IMR-90 (cell line): Measurements from ENCODE around the gene SELENOT. TPM values are rescaled to one million over a fixed set of nuclear protein-coding genes. Genes with fewer than 3 reads are reported as not detected.

Source experiments
- ATAC-seq: fragments of 200-7000 bp; cut with Tn5 transposase; 2 replicates; pipeline ENCODE4 v1.9.1; 2020; ENCODE audit warnings: low read depth, mild to moderate bottlenecking, moderate library complexity
- BruUV-seq: library from RNA; stranded (reverse); fragments of 400-500 nt; replicated peaks from 2 replicates; lab custom pipeline; 2021; lab: Mats Ljungman, UMichigan
- CTCF ChIA-PET: fragments of 300-600 bp; formaldehyde crosslinking; extraction: SDS; loops from one replicate; lab custom pipeline; 2021; ENCODE audit warnings: antibody characterized with exemption; lab: Yijun Ruan, JAX
- POLR2A ChIA-PET: fragments of 300-600 bp; sonication (Branson Sonifier 250); formaldehyde crosslinking; loops from one replicate; lab custom pipeline; 2022; ENCODE audit warnings: antibody characterized with exemption; ENCODE audit not compliant: unreplicated experiment; lab: Charles Lee
- DNase-seq: peaks from one replicate; pipeline ENCODE4 v3.0.0; 2013
- H2AFZ ChIP-seq: replicated peaks from 2 replicates; pipeline ENCODE3; 2013; ENCODE audit warnings: low read length, mild to moderate bottlenecking; ENCODE audit not compliant: poor library complexity
- H2AK5ac ChIP-seq: 2 replicates; pipeline ENCODE4 v1.6.1; 2013; ENCODE audit warnings: low read depth, low read length, inconsistent platforms
- H2AK9ac ChIP-seq: replicated peaks from 2 replicates; pipeline ENCODE3; 2013; ENCODE audit warnings: mild to moderate bottlenecking, low read depth, low read length, moderate library complexity; ENCODE audit not compliant: poor library complexity
- H2BK120ac ChIP-seq: 2 replicates; pipeline ENCODE4 v1.6.1; 2013; ENCODE audit warnings: low read depth, low read length, inconsistent platforms
- H2BK15ac ChIP-seq: 3 replicates; pipeline ENCODE4 v1.6.1; 2013; ENCODE audit warnings: low read depth, low read length, inconsistent platforms
- H2BK20ac ChIP-seq: 2 replicates; pipeline ENCODE4 v1.6.1; 2013; ENCODE audit warnings: low read depth, mild to moderate bottlenecking, inconsistent platforms, low read length, moderate library complexity
- H2BK5ac ChIP-seq: 2 replicates; pipeline ENCODE4 v1.6.1; 2013; ENCODE audit warnings: mild to moderate bottlenecking, low read depth, low read length, inconsistent platforms; ENCODE audit not compliant: poor library complexity, severe bottlenecking
- H3K14ac ChIP-seq: replicated peaks from 2 replicates; pipeline ENCODE4 v1.6.1; 2013; ENCODE audit warnings: low read depth, low read length, inconsistent platforms
- H3K18ac ChIP-seq: 2 replicates; pipeline ENCODE4 v1.6.1; 2013; ENCODE audit warnings: low read depth, low read length, control low read depth
- H3K23ac ChIP-seq: 2 replicates; pipeline ENCODE4 v1.6.1; 2013; ENCODE audit warnings: low read depth, low read length, inconsistent platforms
- H3K27ac ChIP-seq: 2 replicates; pipeline ENCODE4 v1.5.1; 2013; ENCODE audit warnings: mild to moderate bottlenecking, control low read depth, low read length; ENCODE audit not compliant: insufficient read depth
- H3K27me3 ChIP-seq: 2 replicates; pipeline ENCODE4 v1.6.1; 2013; ENCODE audit warnings: low read length; ENCODE audit not compliant: control insufficient read depth, insufficient read depth
- H3K36me3 ChIP-seq: 2 replicates; pipeline ENCODE4 v1.6.1; 2013; ENCODE audit warnings: low read length, mixed read lengths; ENCODE audit not compliant: control insufficient read depth, insufficient read depth
- H3K4ac ChIP-seq: 2 replicates; pipeline ENCODE4 v1.6.1; 2013; ENCODE audit warnings: low read depth, low read length, inconsistent platforms
- H3K4me1 ChIP-seq: 2 replicates; pipeline ENCODE4 v1.6.1; 2013; ENCODE audit warnings: low read length, mixed read lengths; ENCODE audit not compliant: control insufficient read depth, insufficient read depth
- H3K4me2 ChIP-seq: 2 replicates; pipeline ENCODE4 v1.6.1; 2013; ENCODE audit warnings: low read depth, mild to moderate bottlenecking, control low read depth, low read length, moderate library complexity
- H3K4me3 ChIP-seq: 2 replicates; pipeline ENCODE4 v1.5.1; 2013; ENCODE audit warnings: low read depth, mild to moderate bottlenecking, control low read depth, low read length, moderate library complexity; ENCODE audit not compliant: insufficient read depth
- H3K56ac ChIP-seq: 2 replicates; pipeline ENCODE4 v1.6.1; 2013; ENCODE audit warnings: low read length, inconsistent platforms; ENCODE audit not compliant: insufficient read depth; ENCODE audit errors: extremely low read depth
- H3K79me1 ChIP-seq, 2 experiments: 2 replicates each; pipeline ENCODE4 v1.6.1; 2013; ENCODE audit warnings: low read length in 2 of 2, inconsistent platforms in 1 of 2, low read depth in 1 of 2
- H3K9ac ChIP-seq: 2 replicates; pipeline ENCODE4 v1.6.1; 2013; ENCODE audit warnings: low read depth, low read length, control low read depth
- H3K9me1 ChIP-seq: 2 replicates; pipeline ENCODE4 v1.6.1; 2013; ENCODE audit warnings: low read length, inconsistent platforms; ENCODE audit not compliant: insufficient read depth
- H3K9me3 ChIP-seq: 2 replicates; pipeline ENCODE4 v1.6.1; 2013; ENCODE audit warnings: low read length; ENCODE audit not compliant: control insufficient read depth, insufficient read depth
- H4K20me1 ChIP-seq: 2 replicates; pipeline ENCODE4 v1.6.1; 2013; ENCODE audit warnings: low read length, inconsistent platforms; ENCODE audit not compliant: insufficient read depth
- H4K5ac ChIP-seq: 2 replicates; pipeline ENCODE4 v1.6.1; 2013; ENCODE audit warnings: mild to moderate bottlenecking, low read depth, low read length, control low read depth
- H4K8ac ChIP-seq, 2 experiments: 2 replicates each; pipeline ENCODE4 v1.6.1; 2013; ENCODE audit warnings: low read depth in 2 of 2, low read length in 2 of 2, control low read depth in 1 of 2, inconsistent platforms in 1 of 2
- H4K91ac ChIP-seq: 2 replicates; pipeline ENCODE4 v1.6.1; 2013; ENCODE audit warnings: low read depth, low read length, inconsistent platforms; ENCODE audit not compliant: insufficient read depth
- CEBPB ChIP-seq: IDR thresholded peaks from 2 replicates; pipeline ENCODE4 v1.6.1; 2012; ENCODE audit warnings: low read depth, low read length, improper control_type of control experiment
- CHD1 ChIP-seq: IDR thresholded peaks from 2 replicates; pipeline ENCODE4 v1.6.1; 2012; ENCODE audit warnings: low read depth, low read length, improper control_type of control experiment
- FOS ChIP-seq: fragments of 150-350 bp; IDR thresholded peaks from 2 replicates; pipeline ENCODE4 v1.6.1; 2016; ENCODE audit warnings: low read depth, low read length
- MAZ ChIP-seq: IDR thresholded peaks from 2 replicates; pipeline ENCODE4 v1.6.1; 2012; ENCODE audit warnings: low read depth, mild to moderate bottlenecking, low read length, improper control_type of control experiment, moderate library complexity, borderline replicate concordance
- MXI1 ChIP-seq: IDR thresholded peaks from 2 replicates; pipeline ENCODE4 v1.6.1; 2012; ENCODE audit warnings: low read depth, mild to moderate bottlenecking, low read length, moderate library complexity, borderline replicate concordance
- NFE2L2 ChIP-seq: fragments of 150-350 bp; IDR thresholded peaks from 2 replicates; pipeline ENCODE4 v1.6.1; 2016; ENCODE audit warnings: low read depth, mild to moderate bottlenecking, low read length
- POLR2A ChIP-seq: IDR thresholded peaks from 2 replicates; pipeline ENCODE4 v1.6.1; 2012; ENCODE audit warnings: mild to moderate bottlenecking, low read depth, low read length
- RCOR1 ChIP-seq: IDR thresholded peaks from 2 replicates; pipeline ENCODE4 v1.6.1; 2012; ENCODE audit warnings: mild to moderate bottlenecking, low read length, improper control_type of control experiment; ENCODE audit not compliant: insufficient replicate concordance
- RFX5 ChIP-seq: IDR thresholded peaks from 2 replicates; pipeline ENCODE4 v1.8.0; 2012; ENCODE audit warnings: low read depth, mild to moderate bottlenecking, low read length, moderate library complexity
- SMC3 ChIP-seq: fragments of 150-350 bp; IDR thresholded peaks from 2 replicates; pipeline ENCODE4 v1.6.1; 2016; ENCODE audit warnings: low read depth, mild to moderate bottlenecking, antibody characterized with exemption, low read length, moderate library complexity
- WGBS, 2 experiments: methylation state at CpG; one replicate each; pipeline versions ENCODE4 v1.1.5 to v1.1.7; 2013; ENCODE audit warnings: missing lambda C conversion rate in 2 of 2; ENCODE audit not compliant: insufficient read length in 1 of 2; ENCODE audit errors: extremely low coverage in 2 of 2; 5-methylcytosine and 5-hydroxymethylcytosine counted together
- dilution Hi-C: fragments of 300-500 bp; cut with HindIII; formaldehyde crosslinking; loops from one replicate; pipeline ENCODE4 v1.14.3; 2018; ENCODE audit warnings: low sequenced_read_pairs; ENCODE audit not compliant: unreplicated experiment
- in situ Hi-C: fragments of 300-500 bp; cut with MboI; formaldehyde crosslinking; loops from 3 replicates; pipeline ENCODE4 v1.14.3; 2019; ENCODE audit warnings: low sequenced_read_pairs, inconsistent platforms, mixed read lengths
- intact Hi-C: fragments of 100-400 bp; cut with micrococcal nuclease; formaldehyde crosslinking; loops from 2 replicates; pipeline ENCODE4 v1.10.0; 2022
- polyA plus RNA-seq, 3 experiments: library from polyadenylated mRNA; depleted of rRNA; stranded (reverse); fragments of >200 nt; gene quantifications; 2 replicates each; pipeline ENCODE4 v1.2.3, GENCODE V29; 2012; ENCODE audit warnings: low replicate concordance in 1 of 3
- total RNA-seq: library from RNA; depleted of rRNA; stranded (reverse); fragments of >200 nt; gene quantifications from 2 replicates; pipeline ENCODE4 v1.2.3, GENCODE V29; 2012
- TF ChIP-seq, protein P1 (sequence below): fragments of 150-350 bp; IDR thresholded peaks from 2 replicates; pipeline ENCODE4 v1.6.1; 2016; ENCODE audit warnings: low read depth, mild to moderate bottlenecking, low read length, moderate library complexity, borderline replicate concordance
- TF ChIP-seq, protein P2 (sequence below): conservative IDR thresholded peaks from 2 replicates; pipeline ENCODE4 v1.5.1; 2012; ENCODE audit warnings: mild to moderate bottlenecking, low read depth, low read length, improper control_type of control experiment

The SELENOT gene
- total and polyA plus RNA-seq, 2 of the 4 experiments (the other 2 are of a cell fraction): 365 to 415 TPM

DNA sequence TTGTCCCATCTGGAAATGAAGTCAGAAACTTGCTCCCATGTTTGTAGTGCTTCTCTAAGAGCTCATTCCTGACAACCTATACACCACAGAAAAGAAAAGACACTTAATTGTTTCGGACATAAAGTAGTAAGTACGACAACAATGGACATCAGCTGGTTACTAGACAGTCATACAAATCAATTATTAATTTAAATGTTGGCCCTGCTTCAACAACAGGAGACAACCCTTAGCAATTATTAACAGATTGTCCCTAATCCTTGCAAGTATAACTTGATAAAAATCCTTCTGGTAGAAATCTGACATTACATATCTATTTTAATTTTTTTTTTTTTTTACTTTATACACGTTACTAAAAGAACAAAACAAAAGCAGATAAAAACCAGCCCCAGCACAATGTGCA is 70.8 kb downstream of the SELENOT start:
- Histone ChIP-seq H3K36me3 (no peaks in the 10 kb centered on the region), H4K8ac (no peak overlapping the region), H2BK5ac (no peak overlapping the region), H2AK9ac (no peak overlapping the region), H3K9me3 (peaks cover 5% of the 10 kb centered on the region; the same call in 1 of the 2 replicates), H4K20me1 (no peaks in the 10 kb centered on the region), H3K27me3 (peaks cover 2% of the 10 kb centered on the region; the same call in 1 of the 2 replicates), H3K27ac (no peak overlapping the region), H3K18ac (no peak overlapping the region), H3K9me1 (no peaks in the 10 kb centered on the region), H2BK15ac (no peak overlapping the region), H3K9ac (no peak overlapping the region), H2BK120ac (no peak overlapping the region), H3K23ac (no peak overlapping the region), H2AFZ (no peak overlapping the region), H3K4me1 (no peaks in the 10 kb centered on the region), H2AK5ac (no peak overlapping the region), H3K56ac (no peak overlapping the region), H3K4ac (no peak overlapping the region), H3K14ac (no peak overlapping the region), H4K91ac (no peak overlapping the region), H3K79me1 (no peaks in the 10 kb centered on the region), H4K5ac (no peak overlapping the region), H3K4me2 (no peak overlapping the region), H3K4me3 (no peak overlapping the region), H2BK20ac (no peak overlapping the region)
- ChIA-PET CTCF (interaction anchor here (0.5 kb wide), 1 partner anchor 15 kb away, joined by 6 read pairs; no protein-coding TSS in a partner anchor), POLR2A (no interaction called here)
- no peak for DNase-seq
- intact Hi-C loops (no loop called here), dilution Hi-C loops (no loop called here), in situ Hi-C loops (no loop called here)
- BruUV-seq: no TSS peak
- no peak for TF ChIP-seq RCOR1
- TF ChIP-seq FOS: no peak
- TF ChIP-seq NFE2L2: no peak
- TF ChIP-seq, protein P1, sequence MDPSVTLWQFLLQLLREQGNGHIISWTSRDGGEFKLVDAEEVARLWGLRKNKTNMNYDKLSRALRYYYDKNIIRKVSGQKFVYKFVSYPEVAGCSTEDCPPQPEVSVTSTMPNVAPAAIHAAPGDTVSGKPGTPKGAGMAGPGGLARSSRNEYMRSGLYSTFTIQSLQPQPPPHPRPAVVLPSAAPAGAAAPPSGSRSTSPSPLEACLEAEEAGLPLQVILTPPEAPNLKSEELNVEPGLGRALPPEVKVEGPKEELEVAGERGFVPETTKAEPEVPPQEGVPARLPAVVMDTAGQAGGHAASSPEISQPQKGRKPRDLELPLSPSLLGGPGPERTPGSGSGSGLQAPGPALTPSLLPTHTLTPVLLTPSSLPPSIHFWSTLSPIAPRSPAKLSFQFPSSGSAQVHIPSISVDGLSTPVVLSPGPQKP: no peak
- TF ChIP-seq RFX5: no peak
- no peak for TF ChIP-seq MXI1
- TF ChIP-seq MAZ: no peak
- TF ChIP-seq, protein P2, sequence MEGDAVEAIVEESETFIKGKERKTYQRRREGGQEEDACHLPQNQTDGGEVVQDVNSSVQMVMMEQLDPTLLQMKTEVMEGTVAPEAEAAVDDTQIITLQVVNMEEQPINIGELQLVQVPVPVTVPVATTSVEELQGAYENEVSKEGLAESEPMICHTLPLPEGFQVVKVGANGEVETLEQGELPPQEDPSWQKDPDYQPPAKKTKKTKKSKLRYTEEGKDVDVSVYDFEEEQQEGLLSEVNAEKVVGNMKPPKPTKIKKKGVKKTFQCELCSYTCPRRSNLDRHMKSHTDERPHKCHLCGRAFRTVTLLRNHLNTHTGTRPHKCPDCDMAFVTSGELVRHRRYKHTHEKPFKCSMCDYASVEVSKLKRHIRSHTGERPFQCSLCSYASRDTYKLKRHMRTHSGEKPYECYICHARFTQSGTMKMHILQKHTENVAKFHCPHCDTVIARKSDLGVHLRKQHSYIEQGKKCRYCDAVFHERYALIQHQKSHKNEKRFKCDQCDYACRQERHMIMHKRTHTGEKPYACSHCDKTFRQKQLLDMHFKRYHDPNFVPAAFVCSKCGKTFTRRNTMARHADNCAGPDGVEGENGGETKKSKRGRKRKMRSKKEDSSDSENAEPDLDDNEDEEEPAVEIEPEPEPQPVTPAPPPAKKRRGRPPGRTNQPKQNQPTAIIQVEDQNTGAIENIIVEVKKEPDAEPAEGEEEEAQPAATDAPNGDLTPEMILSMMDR: no peak
- TF ChIP-seq CHD1: no peak
- TF ChIP-seq POLR2A: no peak
- no peak for TF ChIP-seq SMC3
- no peak for TF ChIP-seq CEBPB
- ATAC-seq: no peak
- WGBS, 2 experiments: no CpG with 5 or more reads among the region's 3 CpGs
